K562 (cell line): ENCODE data around the gene RNASET2. TPM values are rescaled to one million over a fixed set of nuclear protein-coding genes. Genes with fewer than 3 reads are reported as not detected.

Experiments used
- ATAC-seq: fragments of 200-7000 bp; cut with Tn5 transposase; 3 replicates; pipeline ENCODE4 v1.9.1; 2020; ENCODE audit warnings: moderate library complexity
- BruUV-seq: library from RNA; stranded (reverse); fragments of 400-500 nt; replicated peaks from 2 replicates; lab custom pipeline; 2021; lab: Mats Ljungman, UMichigan
- CTCF ChIA-PET: fragments of 300-600 bp; formaldehyde crosslinking; extraction: SDS; loops from one replicate; lab custom pipeline; 2021; ENCODE audit warnings: low intra/inter-chr PET ratio; lab: Yijun Ruan, JAX
- POLR2A ChIA-PET: fragments of 300-600, 350-650 bp; sonication (Branson Sonifier 250); formaldehyde crosslinking; extraction: SDS; loops from one replicate; lab custom pipeline; 2021; ENCODE audit warnings: antibody characterized with exemption, inconsistent platforms; lab: Yijun Ruan, JAX
- DNase-seq, 4 experiments: peaks; one replicate each; pipeline versions ENCODE4 v3.0.0 to v3.0.0-alpha.2; 2011 to 2018; ENCODE audit warnings: low spot score in 3 of 4, mixed read lengths in 3 of 4; ENCODE audit errors: extremely low read depth in 1 of 4
- FAIRE-seq: peaks from 2 replicates; lab custom pipeline; 2011; peaks lifted over from hg19 to GRCh38; lab: Jason Lieb, UNC
- H2AFZ ChIP-seq: 2 replicates; pipeline ENCODE4 v1.6.0; 2011; ENCODE audit warnings: low read depth, low read length, control low read depth, inconsistent platforms
- H3K27ac ChIP-seq: fragments of 200-600 bp; 3 replicates; pipeline ENCODE4 v1.8.0; 2011; ENCODE audit warnings: low read depth, mild to moderate bottlenecking, control low read depth, inconsistent platforms, low read length, moderate library complexity, mixed read lengths; ENCODE audit errors: extremely low read depth
- H3K27me3 ChIP-seq, 2 experiments: fragments of 300-600 bp in 1 of 2; 2 replicates in 1 of 2; 3 replicates in 1 of 2; pipeline versions ENCODE4 v1.6.0 to v1.8.0; 2011; ENCODE audit warnings: inconsistent platforms in 2 of 2, low read length in 2 of 2, mild to moderate bottlenecking in 1 of 2, mixed read lengths in 1 of 2, moderate library complexity in 1 of 2; ENCODE audit not compliant: control insufficient read depth in 2 of 2, insufficient read depth in 2 of 2
- H3K36me3 ChIP-seq: fragments of 300-600 bp; 3 replicates; pipeline ENCODE4 v1.8.0; 2011; ENCODE audit warnings: mild to moderate bottlenecking, low read length, inconsistent platforms; ENCODE audit not compliant: control insufficient read depth, insufficient read depth
- H3K4me1 ChIP-seq, 2 experiments: fragments of 200-600 bp in 1 of 2; replicated peaks in 1 of 2; 2 replicates in 1 of 2; 3 replicates in 1 of 2; pipeline versions ENCODE4 v1.5.1 to v1.8.0; 2011; ENCODE audit warnings: inconsistent platforms in 2 of 2, low read length in 2 of 2, mild to moderate bottlenecking in 1 of 2, mixed read lengths in 1 of 2, moderate library complexity in 1 of 2; ENCODE audit not compliant: control insufficient read depth in 2 of 2, insufficient read depth in 2 of 2
- H3K4me2 ChIP-seq: 2 replicates; pipeline ENCODE4 v1.6.1; 2011; ENCODE audit warnings: low read length, control low read depth, inconsistent platforms, mixed read lengths; ENCODE audit not compliant: insufficient read depth
- H3K4me3 ChIP-seq: fragments of 200-600 bp; sonication (generic), shearing (Covaris generic); 2 replicates; pipeline ENCODE4 v1.5.1; 2016; ENCODE audit warnings: control low read depth, inconsistent platforms
- H3K79me2 ChIP-seq: fragments of 200-600 bp; 3 replicates; pipeline ENCODE4 v1.8.0; 2011; ENCODE audit warnings: low read length, inconsistent platforms; ENCODE audit not compliant: control insufficient read depth, insufficient read depth
- H3K9ac ChIP-seq, 2 experiments: 2 replicates each; pipeline versions ENCODE4 v1.6.0 to v1.6.1; 2011; ENCODE audit warnings: low read depth in 2 of 2, low read length in 2 of 2, control low read depth in 1 of 2, inconsistent platforms in 1 of 2, mild to moderate bottlenecking in 1 of 2, mixed read lengths in 1 of 2; ENCODE audit not compliant: insufficient read depth in 1 of 2
- H3K9me1 ChIP-seq: one replicate; pipeline ENCODE4 v1.6.0; 2011; ENCODE audit warnings: inconsistent platforms, mild to moderate bottlenecking, low read length, moderate library complexity; ENCODE audit not compliant: control insufficient read depth, insufficient read depth
- H3K9me3 ChIP-seq: replicated peaks from 2 replicates; pipeline ENCODE4 v1.5.1; 2011; ENCODE audit warnings: low read depth, low read length, inconsistent platforms; ENCODE audit not compliant: control insufficient read depth, insufficient read depth
- H4K20me1 ChIP-seq: replicated peaks from 2 replicates; pipeline ENCODE4 v1.6.1; 2011; ENCODE audit warnings: low read length, inconsistent platforms, mixed read lengths; ENCODE audit not compliant: control insufficient read depth, insufficient read depth
- CCAR2 ChIP-seq: fragments of 200-400 bp; formaldehyde crosslinking; IDR thresholded peaks from 2 replicates; pipeline ENCODE4 v1.6.1; 2017; ENCODE audit warnings: mild to moderate bottlenecking, low read depth, low read length
- CEBPB ChIP-seq: fragments of 450-650 bp; IDR thresholded peaks from 2 replicates; pipeline ENCODE4 v1.6.1; 2016; ENCODE audit warnings: missing genetic modification characterization, missing compliant biosample characterization
- HEY1 ChIP-seq: fragments of 250-450 bp; sonication (Bioruptor Pico); IDR thresholded peaks from 2 replicates; pipeline ENCODE4 v1.5.0; 2020; ENCODE audit warnings: mild to moderate bottlenecking, moderate library complexity, borderline replicate concordance
- ILK ChIP-seq: fragments of 450-650 bp; IDR thresholded peaks from 2 replicates; pipeline ENCODE4 v1.6.1; 2016; ENCODE audit warnings: missing genetic modification characterization, low read depth, mild to moderate bottlenecking, missing compliant biosample characterization, moderate library complexity, borderline replicate concordance
- STAG1 ChIP-seq: sonication (generic); formaldehyde crosslinking; IDR thresholded peaks from 2 replicates; pipeline ENCODE4 v1.5.0; 2020; ENCODE audit warnings: missing genetic modification reagents, borderline replicate concordance
- TRIM25 ChIP-seq: fragments of 450-650 bp; IDR thresholded peaks from 2 replicates; pipeline ENCODE4 v1.7.0; 2016; ENCODE audit warnings: borderline replicate concordance
- TSC22D4 ChIP-seq: fragments of 450-650 bp; IDR thresholded peaks from 2 replicates; pipeline ENCODE4 v1.6.1; 2016; ENCODE audit warnings: missing genetic modification characterization, missing biosample characterization, control low read depth
- XRCC3 ChIP-seq: fragments of 450-650 bp; IDR thresholded peaks from 2 replicates; pipeline ENCODE4 v1.6.1; 2017; ENCODE audit warnings: mild to moderate bottlenecking, moderate library complexity
- XRCC4 ChIP-seq: IDR thresholded peaks from one replicate; pipeline ENCODE4 v1.6.1; 2011; ENCODE audit not compliant: insufficient read depth, insufficient read length; ENCODE audit errors: extremely low read depth
- ZBTB33 ChIP-seq: sonication (generic); formaldehyde crosslinking; IDR thresholded peaks from 2 replicates; pipeline ENCODE4 v1.8.1; 2023; ENCODE audit warnings: mild to moderate bottlenecking, missing genetic modification reagents
- ZNF121 ChIP-seq: sonication (generic); formaldehyde crosslinking; conservative IDR thresholded peaks from 2 replicates; pipeline ENCODE4 v1.8.0; 2022; ENCODE audit warnings: missing genetic modification reagents
- ZNF143 ChIP-seq: sonication (generic); formaldehyde crosslinking; IDR thresholded peaks from 2 replicates; pipeline ENCODE4 v1.9.0; 2022; ENCODE audit warnings: mild to moderate bottlenecking, missing genetic modification reagents
- whole genome bisulfite sequencing: fragments of 100-300 bp; shearing (Covaris generic); methylation state at CpG from one replicate; pipeline ENCODE4 v1.1.6; 2016; ENCODE audit warnings: low coverage, mixed read lengths; ENCODE audit not compliant: insufficient coverage; ENCODE audit errors: missing lambda C conversion rate; 5-methylcytosine and 5-hydroxymethylcytosine counted together
- in situ Hi-C: fragments of 300-500 bp; cut with MboI; formaldehyde crosslinking; loops from 4 replicates; pipeline ENCODE4 v1.15.0; 2018; ENCODE audit warnings: inconsistent platforms, mixed read lengths
- intact Hi-C: fragments of 100-400 bp; cut with micrococcal nuclease; formaldehyde crosslinking; loops from 2 replicates; pipeline ENCODE4 v1.14.2; 2022
- polyA plus RNA-seq, 8 experiments: library from polyadenylated mRNA; depleted of rRNA in 4 of 8; stranded (reverse) in 5 of 8; unstranded in 3 of 8; fragments of >200 nt; fragmentation: Nextera tagmentation in 2 of 8; fragmentation: Illumina TruSeq in 1 of 8; extraction: Ambion mirVana in 2 of 8; extraction: Trizol in 1 of 8; gene quantifications; 2 replicates each; pipeline versions ENCODE4 v1.2.1 to v1.2.3, GENCODE V29; 2011 to 2014; ENCODE audit warnings: inconsistent platforms in 1 of 8, missing spikeins in 1 of 8
- total RNA-seq, 7 experiments: library from RNA; depleted of rRNA in 6 of 7; stranded (reverse); fragments of >200 nt in 6 of 7; fragmentation: Illumina TruSeq in 2 of 7; extraction: Trizol in 2 of 7; gene quantifications; 2 replicates each; pipeline versions ENCODE4 v1.2.1 to v1.2.3, GENCODE V29; 2011 to 2021; ENCODE audit warnings: low replicate concordance in 1 of 7

The RNASET2 gene
- total and polyA plus RNA-seq, 9 of the 15 experiments (the other 6 are each of a cell fraction or from before 2014, with no cell fraction given): 7.4 to 141 (median 91.3) TPM

GRCh38 chr6:166922937-166923336 is 33.4 kb downstream of the RNASET2 start:
- in situ Hi-C loops: no loop called here

More at GRCh38 chr6:166922937-166923336, 33.4 kb downstream of the RNASET2 start:
- no peak overlapping the region for H3K4me2 ChIP-seq
- no peaks in the 10 kb centered on the region for H3K36me3 ChIP-seq
- FAIRE-seq (no peak), DNase-seq (no peak), ATAC-seq (no peak)
- no peaks in the 10 kb centered on the region for H3K27me3 ChIP-seq
- no peaks in the 10 kb centered on the region for H3K9me3 ChIP-seq
- H2AFZ ChIP-seq: no peak overlapping the region
- no peaks in the 10 kb centered on the region for H3K79me2 ChIP-seq
- ChIA-PET CTCF (no interaction called here), POLR2A (no interaction called here)
- TF ChIP-seq CEBPB (tag) (peak; percentile 65), HEY1 (CRISPR knock-in tag) (no peak), CCAR2 (no peak), ILK (tag) (no peak), STAG1 (CRISPR knock-in tag) (no peak), TRIM25 (no peak), ZNF143 (no peak), ZBTB33 (peak; percentile 93), ZNF121 (CRISPR knock-in tag) (peak; percentile 60), XRCC3 (no peak), XRCC4 (no peak), TSC22D4 (tag) (no peak)
- no peak overlapping the region for H3K9ac ChIP-seq
- H3K4me3 ChIP-seq: no peak overlapping the region
- intact Hi-C loops: no loop called here
- H4K20me1 ChIP-seq: no peaks in the 10 kb centered on the region
- H3K4me1 ChIP-seq: no peaks in the 10 kb centered on the region
- H3K27ac ChIP-seq: no peak overlapping the region
- 53% methylated on average over 6 of the region's 7 CpGs for WGBS
- no peaks in the 10 kb centered on the region for H3K9me1 ChIP-seq
- BruUV-seq: no TSS peak
